ENCODE results near the gene MIEF2.

Gene MIEF2

DNA sequence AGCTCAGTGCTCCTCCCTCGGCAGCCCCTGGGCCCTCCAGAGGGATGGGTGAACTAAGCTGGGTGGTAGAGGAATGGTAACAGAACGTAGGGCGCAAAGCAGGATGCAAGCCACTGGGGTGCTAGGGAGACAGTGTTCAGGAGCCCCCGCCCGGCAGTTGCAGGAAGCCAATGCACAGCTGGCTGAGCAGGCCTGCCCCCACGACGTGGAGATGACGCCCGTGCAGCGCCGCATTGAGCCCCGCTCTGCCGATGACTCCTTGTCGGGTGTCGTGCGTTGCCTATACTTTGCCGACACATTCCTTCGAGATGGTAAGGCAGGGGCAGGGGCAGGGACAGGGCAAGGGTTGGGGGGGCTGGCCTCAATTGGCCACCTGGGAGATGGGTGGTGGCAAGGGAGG lies 22.2 kb upstream of the MIEF2 start:
- H3K36me3 ChIP-seq (ENCODE audit: control insufficient read depth, insufficient read depth, low read length): no peaks in the 10 kb centered on the region
- H3K4me2 ChIP-seq (ENCODE audit: low read length): no peak overlapping the region
- no peaks in the 10 kb centered on the region for H3K9me3 ChIP-seq (ENCODE audit: control insufficient read depth, low read length)
- H2AFZ ChIP-seq: no peak overlapping the region
- no peak overlapping the region for H3K27ac ChIP-seq
- H3K4me1 ChIP-seq: no peaks in the 10 kb centered on the region
- H3K79me2 ChIP-seq: no peaks in the 10 kb centered on the region
- H3K27me3 ChIP-seq (ENCODE audit: control insufficient read depth, insufficient read depth, low read length): no peaks in the 10 kb centered on the region
- H3K9ac ChIP-seq: no peak overlapping the region
- TF ChIP-seq, protein P1, sequence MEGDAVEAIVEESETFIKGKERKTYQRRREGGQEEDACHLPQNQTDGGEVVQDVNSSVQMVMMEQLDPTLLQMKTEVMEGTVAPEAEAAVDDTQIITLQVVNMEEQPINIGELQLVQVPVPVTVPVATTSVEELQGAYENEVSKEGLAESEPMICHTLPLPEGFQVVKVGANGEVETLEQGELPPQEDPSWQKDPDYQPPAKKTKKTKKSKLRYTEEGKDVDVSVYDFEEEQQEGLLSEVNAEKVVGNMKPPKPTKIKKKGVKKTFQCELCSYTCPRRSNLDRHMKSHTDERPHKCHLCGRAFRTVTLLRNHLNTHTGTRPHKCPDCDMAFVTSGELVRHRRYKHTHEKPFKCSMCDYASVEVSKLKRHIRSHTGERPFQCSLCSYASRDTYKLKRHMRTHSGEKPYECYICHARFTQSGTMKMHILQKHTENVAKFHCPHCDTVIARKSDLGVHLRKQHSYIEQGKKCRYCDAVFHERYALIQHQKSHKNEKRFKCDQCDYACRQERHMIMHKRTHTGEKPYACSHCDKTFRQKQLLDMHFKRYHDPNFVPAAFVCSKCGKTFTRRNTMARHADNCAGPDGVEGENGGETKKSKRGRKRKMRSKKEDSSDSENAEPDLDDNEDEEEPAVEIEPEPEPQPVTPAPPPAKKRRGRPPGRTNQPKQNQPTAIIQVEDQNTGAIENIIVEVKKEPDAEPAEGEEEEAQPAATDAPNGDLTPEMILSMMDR (IDR thresholded peaks at IDR 0.05): no peak
- no peak overlapping the region for H3K4me3 ChIP-seq (ENCODE audit: low read depth, low read length)

DNA sequence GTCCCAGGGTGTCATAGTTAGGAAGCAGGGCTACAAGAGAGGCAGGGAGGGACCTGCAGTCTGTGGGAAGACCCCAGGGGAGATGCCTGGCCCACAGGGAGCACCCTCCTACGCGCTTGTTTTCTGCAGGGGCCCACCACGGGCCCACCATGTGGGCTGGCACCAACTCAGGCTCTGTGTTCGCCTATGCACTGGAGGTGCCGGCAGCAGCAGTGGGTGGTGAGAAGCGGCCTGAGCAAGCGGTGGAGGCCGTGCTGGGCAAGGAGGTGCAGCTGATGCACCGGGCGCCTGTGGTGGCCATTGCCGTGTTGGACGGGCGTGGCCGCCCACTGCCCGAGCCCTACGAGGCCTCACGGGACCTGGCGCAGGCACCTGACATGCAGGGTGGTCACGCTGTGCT lies 20.0 kb upstream of the MIEF2 start:
- TF ChIP-seq, protein P1 (IDR thresholded peaks at IDR 0.05): no peak
- Histone ChIP-seq H3K4me2 (ENCODE audit: low read length) (no peak overlapping the region), H3K36me3 (ENCODE audit: control insufficient read depth, insufficient read depth, low read length) (no peaks in the 10 kb centered on the region), H3K4me1 (no peaks in the 10 kb centered on the region), H3K9ac (no peak overlapping the region), H2AFZ (no peak overlapping the region), H3K9me3 (ENCODE audit: control insufficient read depth, low read length) (no peaks in the 10 kb centered on the region), H3K79me2 (no peaks in the 10 kb centered on the region), H3K27ac (no peak overlapping the region), H3K4me3 (ENCODE audit: low read depth, low read length) (no peak overlapping the region), H3K27me3 (ENCODE audit: control insufficient read depth, insufficient read depth, low read length) (no peaks in the 10 kb centered on the region)

DNA sequence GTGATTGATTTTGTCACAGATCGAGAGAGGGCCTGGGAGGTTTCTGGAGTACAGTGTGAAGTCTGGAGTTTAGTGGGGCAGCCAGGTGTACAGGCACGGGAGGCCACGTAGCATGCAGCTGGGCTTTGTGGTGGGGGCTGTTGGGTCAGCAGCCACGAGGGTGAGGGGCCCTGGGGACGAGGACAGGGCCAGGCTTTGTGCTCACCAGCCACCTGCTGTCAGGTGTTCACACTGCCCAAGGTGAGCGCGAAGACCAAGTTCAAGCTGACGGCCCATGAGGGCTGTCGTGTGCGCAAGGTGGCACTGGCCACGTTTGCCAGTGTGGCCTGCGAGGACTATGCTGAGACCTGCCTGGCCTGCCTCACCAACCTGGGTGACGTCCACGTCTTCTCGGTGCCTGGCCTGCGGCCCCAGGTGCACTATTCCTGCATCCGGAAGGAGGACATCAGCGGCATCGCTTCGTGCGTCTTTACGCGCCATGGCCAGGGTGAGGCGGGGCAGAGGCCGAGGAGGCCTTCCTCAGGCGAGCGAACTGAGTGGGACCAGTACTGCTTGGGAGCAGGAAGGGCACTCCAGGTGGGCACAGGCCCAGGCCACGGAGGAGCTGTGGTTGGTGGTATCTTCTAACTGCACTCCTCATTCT lies 19.1 kb upstream of the MIEF2 start:
- no peak overlapping the region for H3K27ac ChIP-seq
- H3K27me3 ChIP-seq (ENCODE audit: control insufficient read depth, insufficient read depth, low read length): no peaks in the 10 kb centered on the region
- H3K36me3 ChIP-seq (ENCODE audit: control insufficient read depth, insufficient read depth, low read length): no peaks in the 10 kb centered on the region

GRCh38 chr17:18245038-18245776 lies 15.3 kb upstream of the MIEF2 start:
- Histone ChIP-seq H3K27ac (no peak overlapping the region), H3K4me2 (ENCODE audit: low read length) (no peak overlapping the region), H2AFZ (no peak overlapping the region), H3K4me1 (no peaks in the 10 kb centered on the region), H3K4me3 (ENCODE audit: low read depth, low read length) (no peak overlapping the region), H3K79me2 (no peaks in the 10 kb centered on the region), H3K27me3 (ENCODE audit: control insufficient read depth, insufficient read depth, low read length) (no peaks in the 10 kb centered on the region), H3K9me3 (ENCODE audit: control insufficient read depth, low read length) (no peaks in the 10 kb centered on the region), H3K9ac (no peak overlapping the region), H3K36me3 (ENCODE audit: control insufficient read depth, insufficient read depth, low read length) (no peaks in the 10 kb centered on the region)
- TF ChIP-seq, protein P1 (IDR thresholded peaks at IDR 0.05): no peak

More for the DNA sequence above, 19.1 kb upstream of the MIEF2 start:
- Histone ChIP-seq H3K4me3 (ENCODE audit: low read depth, low read length) (no peak overlapping the region), H2AFZ (no peak overlapping the region), H3K9ac (no peak overlapping the region), H3K9me3 (ENCODE audit: control insufficient read depth, low read length) (no peaks in the 10 kb centered on the region), H3K79me2 (no peaks in the 10 kb centered on the region), H3K4me2 (ENCODE audit: low read length) (no peak overlapping the region), H3K4me1 (no peaks in the 10 kb centered on the region)
- TF ChIP-seq, protein P1 (IDR thresholded peaks at IDR 0.05): no peak
